Mucosa of stomach (tissue), 1 donor: Measurements from ENCODE around the gene RIMS3.

Source experiments
- H3K27me3 ChIP-seq: one replicate; pipeline ENCODE4 v1.7.0; 2013; ENCODE audit warnings: mild to moderate bottlenecking, low read length; ENCODE audit not compliant: control insufficient read depth, insufficient read depth
- H3K36me3 ChIP-seq: one replicate; pipeline ENCODE4 v1.7.0; 2013; ENCODE audit warnings: low read length; ENCODE audit not compliant: control insufficient read depth, insufficient read depth
- H3K4me1 ChIP-seq: one replicate; pipeline ENCODE4 v1.7.0; 2013; ENCODE audit warnings: mild to moderate bottlenecking, low read length; ENCODE audit not compliant: control insufficient read depth, insufficient read depth
- H3K4me3 ChIP-seq: one replicate; pipeline ENCODE4 v1.7.0; 2013; ENCODE audit warnings: low read length
- H3K9ac ChIP-seq: one replicate; pipeline ENCODE4 v1.7.0; 2013; ENCODE audit warnings: mild to moderate bottlenecking, low read length, moderate library complexity
- H3K9me3 ChIP-seq: one replicate; pipeline ENCODE4 v1.7.0; 2013; ENCODE audit warnings: mild to moderate bottlenecking, low read length, moderate library complexity; ENCODE audit not compliant: control insufficient read depth
- donor health status: Pancreatic carcinoma.

The RIMS3 gene

GRCh38 chr1:40646315-40646714, 19.2 kb downstream of the RIMS3 start:
- no peaks in the 10 kb centered on the region for H3K27me3 ChIP-seq
- H3K9me3 ChIP-seq: no peaks in the 10 kb centered on the region
- no peaks in the 10 kb centered on the region for H3K4me1 ChIP-seq
- no peak overlapping the region for H3K4me3 ChIP-seq
- no peak overlapping the region for H3K9ac ChIP-seq
- no peaks in the 10 kb centered on the region for H3K36me3 ChIP-seq

GRCh38 chr1:40645118-40645680, 20.3 kb downstream of the RIMS3 start:
- H3K27me3 ChIP-seq: no peaks in the 10 kb centered on the region

GRCh38 chr1:40641601-40642242, 23.8 kb downstream of the RIMS3 start:
- Histone ChIP-seq H3K27me3 (no peaks in the 10 kb centered on the region), H3K9me3 (no peaks in the 10 kb centered on the region), H3K36me3 (no peaks in the 10 kb centered on the region), H3K9ac (no peak overlapping the region), H3K4me1 (no peaks in the 10 kb centered on the region), H3K4me3 (no peak overlapping the region)

More at GRCh38 chr1:40645118-40645680, 20.3 kb downstream of the RIMS3 start:
- H3K4me1 ChIP-seq: no peaks in the 10 kb centered on the region
- no peak overlapping the region for H3K9ac ChIP-seq
- H3K4me3 ChIP-seq: no peak overlapping the region
- no peaks in the 10 kb centered on the region for H3K36me3 ChIP-seq
- H3K9me3 ChIP-seq: no peaks in the 10 kb centered on the region

GRCh38 chr1:40640314-40641076, 25.0 kb downstream of the RIMS3 start:
- no peaks in the 10 kb centered on the region for H3K27me3 ChIP-seq
- no peaks in the 10 kb centered on the region for H3K4me1 ChIP-seq
- no peak overlapping the region for H3K4me3 ChIP-seq
- H3K9ac ChIP-seq: no peak overlapping the region
- no peaks in the 10 kb centered on the region for H3K9me3 ChIP-seq
- H3K36me3 ChIP-seq: no peaks in the 10 kb centered on the region

GRCh38 chr1:40638097-40639036, 27.1 kb downstream of the RIMS3 start:
- H3K27me3 ChIP-seq: no peaks in the 10 kb centered on the region
- no peak overlapping the region for H3K4me3 ChIP-seq
- no peak overlapping the region for H3K9ac ChIP-seq
- H3K36me3 ChIP-seq: no peaks in the 10 kb centered on the region
- no peaks in the 10 kb centered on the region for H3K9me3 ChIP-seq
- H3K4me1 ChIP-seq: peaks cover 11% of the 10 kb centered on the region

GRCh38 chr1:40637470-40638007, 27.9 kb downstream of the RIMS3 start:
- H3K4me3 ChIP-seq: no peak overlapping the region
- H3K4me1 ChIP-seq: peaks cover 19% of the 10 kb centered on the region
- no peaks in the 10 kb centered on the region for H3K27me3 ChIP-seq
- no peaks in the 10 kb centered on the region for H3K36me3 ChIP-seq
- no peak overlapping the region for H3K9ac ChIP-seq
- H3K9me3 ChIP-seq: no peaks in the 10 kb centered on the region

- Histone ChIP-seq H3K4me3 (no peak overlapping the region), H3K9me3 (no peaks in the 10 kb centered on the region), H3K36me3 (no peaks in the 10 kb centered on the region), H3K9ac (no peak overlapping the region), H3K4me1 (peaks cover 20% of the 10 kb centered on the region), H3K27me3 (no peaks in the 10 kb centered on the region)
Measured at GRCh38 chr1:40636777-40637176, 28.7 kb downstream of the RIMS3 start.

GRCh38 chr1:40635763-40636500, 29.6 kb downstream of the RIMS3 start:
- peaks cover 20% of the 10 kb centered on the region for H3K4me1 ChIP-seq
- H3K27me3 ChIP-seq: no peaks in the 10 kb centered on the region
- H3K9me3 ChIP-seq: no peaks in the 10 kb centered on the region
- no peak overlapping the region for H3K9ac ChIP-seq
- no peak overlapping the region for H3K4me3 ChIP-seq
- H3K36me3 ChIP-seq: no peaks in the 10 kb centered on the region

GRCh38 chr1:40634901-40635655, 30.4 kb downstream of the RIMS3 start:
- no peak overlapping the region for H3K9ac ChIP-seq
- no peak overlapping the region for H3K4me3 ChIP-seq
- peaks cover 20% of the 10 kb centered on the region for H3K4me1 ChIP-seq
- H3K27me3 ChIP-seq: no peaks in the 10 kb centered on the region
- H3K9me3 ChIP-seq: no peaks in the 10 kb centered on the region
- no peaks in the 10 kb centered on the region for H3K36me3 ChIP-seq

GRCh38 chr1:40633931-40634376, 31.5 kb downstream of the RIMS3 start:
- peaks cover 20% of the 10 kb centered on the region for H3K4me1 ChIP-seq
- no peak overlapping the region for H3K9ac ChIP-seq
- H3K9me3 ChIP-seq: no peaks in the 10 kb centered on the region
- H3K36me3 ChIP-seq: no peaks in the 10 kb centered on the region
- no peaks in the 10 kb centered on the region for H3K27me3 ChIP-seq
- no peak overlapping the region for H3K4me3 ChIP-seq
